GM19397 (cell line): ENCODE measurements around the gene TCF4.

Experiments
- ATAC-seq: cut with Tn5 transposase; IDR thresholded peaks from one replicate; pipeline ENCODE4 v1.9.1; 2021; ENCODE audit warnings: mild to moderate bottlenecking, moderate library complexity; ENCODE audit not compliant: unreplicated experiment

The TCF4 gene

DNA sequence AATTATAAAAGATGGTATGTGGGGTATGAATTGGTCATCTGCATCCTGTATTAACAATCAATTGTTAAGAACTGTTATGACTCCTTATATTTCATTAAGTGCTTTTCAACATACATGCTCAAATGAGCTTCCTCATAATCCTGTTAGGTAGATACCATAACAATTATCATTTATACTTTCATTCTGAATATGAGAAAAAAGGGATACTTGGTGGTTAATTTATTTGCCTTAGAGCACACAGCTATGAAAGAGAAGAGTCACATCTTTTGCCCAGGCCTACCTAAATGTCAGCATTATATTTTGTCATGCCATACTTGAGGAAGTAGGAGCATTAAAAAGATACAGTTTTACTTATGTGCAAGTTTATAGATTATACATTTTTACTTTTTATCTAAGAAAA, 169.6 kb downstream of the TCF4 start:
- ATAC-seq = no peak

- ATAC-seq = no peak
Measured at GRCh38 chr18:55416791-55417190, 171.2 kb downstream of the TCF4 start.

- ATAC-seq = peak; percentile 86
Measured at GRCh38 chr18:55415258-55415871, 172.6 kb downstream of the TCF4 start.

DNA sequence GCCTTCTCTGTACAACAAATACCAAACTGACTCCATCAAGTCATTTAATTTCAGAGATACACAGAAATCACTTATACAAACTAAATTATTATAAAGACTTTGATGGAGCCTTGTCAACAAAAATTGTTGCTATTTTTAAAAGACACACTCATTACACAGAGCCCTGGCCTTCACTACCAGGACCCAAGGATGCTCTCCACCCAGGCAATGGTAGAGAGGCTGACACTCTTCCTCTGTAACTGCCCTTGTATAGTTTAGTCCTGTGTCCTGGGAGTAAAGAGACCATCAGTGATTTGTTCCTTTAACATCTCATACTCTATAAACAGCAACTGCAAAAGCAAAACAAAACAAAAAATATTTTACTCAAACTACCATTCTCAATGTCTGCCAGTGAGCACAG, 173.5 kb downstream of the TCF4 start:
- no peak for ATAC-seq

DNA sequence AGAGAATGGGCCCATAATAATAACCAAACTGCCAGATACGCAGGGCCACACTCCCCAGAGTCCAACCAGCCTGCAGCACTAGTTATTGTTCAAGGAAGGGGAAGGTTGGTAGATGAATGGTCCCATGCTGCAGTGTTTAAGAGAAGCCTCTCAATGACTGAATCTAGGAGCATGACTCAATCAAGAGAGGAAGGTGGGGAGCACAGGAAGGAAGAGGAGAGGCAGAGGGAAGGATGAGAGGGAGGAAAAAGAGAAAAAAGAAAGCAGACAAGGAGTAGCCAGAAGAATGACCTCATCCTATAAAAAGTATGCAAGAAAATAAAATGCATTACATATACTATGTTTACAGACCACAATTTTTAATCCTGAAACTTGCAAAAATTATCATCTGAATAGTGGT, 174.5 kb downstream of the TCF4 start:
- no peak for ATAC-seq

DNA sequence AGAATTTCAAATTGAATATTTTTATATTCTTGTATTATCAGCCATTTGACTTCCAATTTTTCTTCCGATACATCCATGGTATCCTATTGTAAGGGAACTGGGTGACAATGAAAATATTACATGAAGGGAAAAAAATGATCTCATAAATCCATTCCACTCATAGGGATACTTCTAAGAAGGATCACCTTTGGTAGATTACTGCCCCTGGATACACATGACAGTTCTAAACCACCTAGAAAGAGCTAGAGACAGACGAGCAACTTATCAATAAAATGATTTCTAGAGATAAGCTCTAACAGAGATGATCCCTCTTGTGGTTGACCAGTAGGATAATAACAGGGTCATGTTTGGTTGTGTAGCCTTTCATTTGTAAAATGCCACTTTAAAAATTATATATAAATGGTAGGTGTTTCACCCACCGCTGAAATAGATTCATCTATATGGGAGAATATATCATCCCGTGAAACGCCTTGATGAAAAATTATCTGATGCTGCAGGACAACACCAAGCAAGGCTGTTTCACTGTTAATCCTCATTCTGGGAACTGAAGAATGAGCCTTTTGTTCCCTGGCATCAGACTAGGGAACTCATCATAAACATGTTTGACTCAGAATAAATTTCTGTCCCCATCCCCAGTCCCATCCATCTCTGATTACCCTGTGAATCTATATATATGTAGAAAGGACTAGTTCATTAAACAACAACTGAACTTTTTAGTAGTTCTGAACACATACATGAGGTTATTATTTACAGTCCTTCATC, 180.0 kb downstream of the TCF4 start:
- ATAC-seq = no peak

DNA sequence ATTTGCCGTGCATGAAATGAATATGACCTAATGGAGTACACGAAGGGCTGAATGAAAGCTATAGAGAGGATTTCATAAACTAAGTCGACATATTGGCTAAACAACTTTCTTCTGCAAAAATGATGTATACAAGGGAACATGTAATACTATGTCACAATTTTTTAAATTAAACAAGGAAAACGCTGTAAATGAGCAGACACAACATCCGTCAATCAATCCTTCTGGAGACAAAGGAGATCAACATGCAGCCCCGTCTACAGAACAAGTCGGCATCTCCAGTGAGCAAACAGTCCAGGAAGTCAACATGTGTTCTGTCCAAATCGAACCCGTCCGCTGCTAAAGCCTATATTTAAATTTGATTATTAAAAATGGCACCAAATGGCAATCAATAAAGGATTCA, 180.8 kb downstream of the TCF4 start:
- ATAC-seq = no peak

DNA sequence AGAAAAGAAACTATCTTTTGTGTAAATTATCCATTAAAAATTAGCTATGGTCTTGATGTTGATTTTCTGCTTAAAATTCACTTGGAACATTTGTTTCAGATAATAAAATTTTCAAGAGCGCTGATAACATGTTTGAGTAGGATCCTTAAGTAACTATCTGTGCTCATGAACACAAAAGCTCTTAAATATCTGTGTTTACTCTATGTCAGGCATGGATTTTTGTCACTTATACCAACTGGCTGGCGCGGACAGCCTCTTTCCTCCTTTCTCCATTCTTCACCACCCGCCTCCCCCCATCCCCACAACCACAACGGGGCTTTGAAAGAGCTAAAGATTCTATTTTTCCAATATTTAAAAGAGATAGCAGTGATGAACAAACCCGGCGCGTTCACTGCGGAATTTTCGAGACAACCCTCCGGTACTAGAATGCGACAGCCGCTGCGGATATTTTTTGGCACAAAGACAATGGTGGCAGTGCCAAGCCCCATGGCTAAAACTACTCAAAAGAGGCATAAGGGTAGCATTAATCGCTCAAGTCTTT, 181.5 kb downstream of the TCF4 start:
- ATAC-seq = no peak

DNA sequence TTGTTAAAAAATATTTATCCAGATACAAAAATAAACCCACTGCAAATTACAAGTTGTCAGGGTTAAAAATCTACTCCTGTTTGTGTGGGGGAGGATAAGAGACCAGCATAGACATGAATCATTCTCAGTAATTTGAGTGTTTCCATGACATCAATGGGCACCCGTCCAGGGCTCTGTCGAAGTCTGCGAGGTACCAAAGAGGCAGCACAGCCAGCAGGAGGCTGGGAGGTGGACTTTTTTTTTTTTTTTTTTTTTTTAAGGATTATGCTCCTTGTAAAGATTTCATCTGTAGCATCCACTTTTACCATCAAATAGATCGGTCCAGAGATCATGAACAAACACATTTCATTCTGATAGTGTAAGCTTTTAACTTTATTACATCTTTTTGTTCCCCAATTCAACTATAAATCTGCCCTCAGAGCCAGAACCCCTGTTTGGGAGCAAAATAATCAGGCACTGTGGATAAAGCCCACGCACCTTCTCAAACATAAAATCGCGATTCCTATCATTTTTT, 182.0 kb downstream of the TCF4 start:
- no peak for ATAC-seq

- no peak for ATAC-seq
Measured at GRCh38 chr18:55405475-55405874, 182.5 kb downstream of the TCF4 start.

DNA sequence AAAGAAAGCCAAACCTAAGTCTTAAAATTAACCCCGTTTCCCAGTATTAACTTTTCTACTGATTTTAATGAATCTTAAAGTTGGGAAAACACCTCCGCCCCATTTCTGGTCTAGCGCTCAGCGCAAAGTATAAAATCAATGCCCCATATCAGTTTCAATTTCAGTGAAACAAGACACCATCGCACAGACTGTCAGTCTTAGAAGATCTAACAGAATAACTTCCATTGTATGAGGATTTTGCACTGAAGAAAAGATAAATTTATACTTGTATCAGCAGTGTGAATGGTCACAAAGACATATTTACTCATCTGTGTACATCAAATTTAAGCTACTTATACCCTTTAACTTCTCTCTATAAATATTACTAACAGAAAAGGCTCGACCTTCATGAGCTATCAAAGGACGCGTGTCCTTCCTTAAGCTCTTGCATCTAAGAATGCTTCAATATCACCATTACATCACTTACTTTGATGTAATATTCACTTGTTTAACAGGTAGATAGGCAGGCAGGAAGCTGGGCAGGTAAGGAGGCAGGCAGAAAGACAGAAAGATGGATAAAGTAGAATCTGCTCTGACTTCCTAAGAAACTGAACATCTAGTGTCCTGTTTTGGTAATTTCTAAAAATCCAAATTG, 183.0 kb downstream of the TCF4 start:
- no peak for ATAC-seq

GRCh38 chr18:55404136-55404830, 183.7 kb downstream of the TCF4 start:
- ATAC-seq = no peak

DNA sequence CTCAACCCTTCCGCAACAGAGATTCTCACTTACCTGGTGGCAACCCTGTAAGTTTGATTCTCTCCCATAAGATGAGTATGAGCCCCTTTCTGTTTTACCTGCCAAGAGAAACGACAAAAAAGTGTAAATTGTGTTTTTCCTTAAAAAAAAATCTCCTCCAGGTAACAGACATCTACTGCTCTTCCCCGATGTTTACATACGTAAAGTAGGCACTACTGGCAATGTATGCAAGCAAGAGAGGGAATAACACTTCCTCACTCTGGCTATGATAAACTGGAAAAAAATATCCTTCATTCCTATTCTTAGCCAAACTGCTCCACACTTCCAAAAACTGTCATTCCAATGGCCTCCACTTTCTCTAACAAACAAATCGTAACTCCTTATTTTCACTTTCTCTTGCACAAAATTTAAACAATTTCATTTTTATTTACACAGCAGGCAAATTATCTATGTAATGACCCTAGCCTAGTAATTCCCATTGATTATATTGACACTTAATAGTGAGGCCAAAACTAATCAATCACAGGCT, 184.5 kb downstream of the TCF4 start:
- ATAC-seq = no peak

DNA sequence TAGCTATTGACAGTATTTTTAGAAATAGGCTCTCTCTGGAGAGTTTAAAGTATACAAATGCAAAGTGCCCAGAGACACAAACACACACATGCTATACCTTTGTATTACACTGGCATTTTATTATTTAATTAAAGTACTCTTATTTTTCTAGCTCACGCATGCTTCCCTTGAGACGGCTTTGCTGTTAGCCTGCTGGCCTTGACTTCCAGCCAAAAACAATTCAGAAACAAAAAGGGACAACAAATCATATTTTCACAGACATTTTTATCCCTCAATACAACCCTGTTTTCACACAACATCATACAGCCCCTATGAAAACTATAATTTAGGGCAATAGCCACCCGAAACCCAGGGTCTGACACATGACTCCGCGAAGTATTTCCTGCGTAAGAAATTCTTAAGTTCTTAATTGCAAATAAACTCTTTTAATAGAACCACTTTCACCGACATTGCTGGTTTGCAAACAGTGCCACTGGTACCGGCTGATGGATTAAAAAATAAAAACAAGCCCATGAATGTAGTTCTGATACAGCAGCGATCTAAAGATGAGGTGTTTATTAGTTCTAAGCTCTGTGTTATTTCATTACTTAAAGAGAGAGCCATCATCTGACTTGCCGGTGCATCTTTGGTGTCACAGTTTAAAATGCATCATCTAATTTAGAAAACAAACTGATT, 185.1 kb downstream of the TCF4 start:
- ATAC-seq = no peak

DNA sequence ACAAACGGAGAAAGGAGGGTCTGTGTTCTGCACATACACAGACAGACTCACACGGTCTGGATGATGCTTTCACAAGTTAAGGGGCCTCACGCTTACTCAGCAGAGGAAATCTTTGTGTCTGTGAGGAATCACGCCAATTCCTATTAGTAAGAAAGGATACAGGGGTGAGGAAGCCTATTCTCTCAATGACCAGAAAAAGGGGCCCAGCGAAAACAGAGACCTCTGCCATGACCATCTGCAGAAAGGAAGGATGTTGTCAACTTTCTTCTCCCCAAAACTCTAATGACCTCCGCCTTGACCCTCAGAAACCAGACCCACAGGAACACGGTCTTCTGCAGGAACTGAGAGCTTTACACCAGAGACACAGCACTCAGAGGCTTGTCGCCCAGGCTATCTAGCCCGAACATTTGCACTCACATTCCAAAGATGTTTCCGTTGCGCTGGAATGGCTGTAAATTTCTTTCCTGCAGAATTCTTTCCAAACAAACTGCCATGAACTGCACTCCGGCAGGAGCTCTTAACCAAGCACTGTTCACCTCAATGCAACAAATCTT, 186.3 kb downstream of the TCF4 start:
- ATAC-seq = no peak

DNA sequence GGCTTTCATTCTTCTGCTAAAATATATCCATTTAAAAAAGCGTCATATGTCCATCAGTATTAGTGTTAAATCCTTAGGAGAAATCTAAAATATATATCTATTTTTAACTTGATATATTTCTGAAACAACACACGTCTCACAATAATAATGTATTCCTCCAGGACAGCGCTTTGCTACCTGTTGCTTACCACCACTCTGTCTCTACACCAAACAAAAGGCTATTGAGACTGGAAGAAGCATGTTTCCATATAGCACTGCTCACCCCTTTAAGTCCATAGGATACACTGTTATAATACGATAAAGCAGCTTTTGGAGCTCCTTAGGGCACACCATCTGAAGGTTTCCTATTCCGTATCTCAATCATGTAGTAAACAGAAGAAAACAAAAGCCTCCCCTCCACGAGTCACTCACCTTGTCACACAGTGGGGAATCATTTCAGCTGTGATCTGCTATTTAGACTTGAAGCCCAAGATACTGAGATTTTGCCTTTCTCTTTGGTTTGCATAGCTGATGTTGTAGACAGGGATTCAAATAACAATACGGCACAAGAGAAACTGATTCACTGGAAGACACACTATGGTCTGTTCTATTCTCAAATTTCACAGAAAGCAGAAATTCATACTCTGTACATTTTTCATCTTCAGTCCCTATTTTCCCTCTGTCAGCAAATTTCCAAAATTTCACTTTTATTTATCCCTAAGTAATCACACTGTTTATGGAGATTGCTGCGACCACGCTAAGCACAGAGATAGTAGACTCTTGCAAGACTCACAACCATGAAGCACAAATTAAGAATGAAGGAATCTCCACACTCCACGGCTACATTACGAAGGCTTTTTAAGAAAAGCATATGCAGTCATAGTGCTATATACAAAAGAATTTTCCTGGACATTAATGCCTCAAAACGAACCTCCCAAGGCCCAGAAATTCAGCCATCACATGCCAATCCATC, 187.1 kb downstream of the TCF4 start:
- ATAC-seq = no peak

DNA sequence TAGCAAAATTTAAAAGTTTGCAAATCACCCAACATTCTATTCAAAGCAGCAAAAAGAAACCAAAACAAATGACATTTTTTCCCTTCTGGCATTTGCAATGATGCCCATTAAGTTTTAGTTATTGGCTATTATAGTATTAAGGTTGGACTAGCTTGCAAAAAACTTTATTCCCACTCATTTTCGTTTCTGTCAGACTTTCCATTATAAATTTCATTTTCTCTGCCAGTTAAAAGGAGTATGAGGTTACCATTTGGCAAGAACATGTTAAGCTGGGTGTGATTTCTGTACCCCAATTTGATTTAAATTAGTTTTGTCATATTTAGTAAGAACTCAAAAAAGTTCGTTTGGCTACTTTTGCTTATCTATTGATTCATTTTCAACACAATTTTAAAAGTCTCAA, 187.9 kb downstream of the TCF4 start:
- ATAC-seq = no peak

GRCh38 chr18:55398858-55399257, 189.1 kb downstream of the TCF4 start:
- no peak for ATAC-seq

- no peak for ATAC-seq
Measured at GRCh38 chr18:55396979-55397378, 191.0 kb downstream of the TCF4 start.
